ENCODE results near the gene MMP20. TPM values are rescaled to one million over a fixed set of nuclear protein-coding genes. Genes with fewer than 3 reads are reported as not detected.

Gene MMP20
- total and polyA plus RNA-seq, 2 donors (not counting 3 experiments of a cell fraction or from before 2014, with no cell fraction given) = not detected

- no peak for DNase-seq (ENCODE audit: low read depth, low spot score)
- H3K27me3 ChIP-seq (ENCODE audit: control insufficient read depth in 2 of 2, insufficient read depth in 2 of 2, low read length in 2 of 2) = peaks cover 6 to 7% of the 10 kb centered on the region in 2 experiments
- no peaks in the 10 kb centered on the region for H3K36me3 ChIP-seq (ENCODE audit: control insufficient read depth in 2 of 2, extremely low read depth in 1 of 2, insufficient read depth in 2 of 2, low read length in 2 of 2)
- H4K20me1 ChIP-seq (replicated peaks; ENCODE audit: control insufficient read depth, extremely low read depth, insufficient read depth, low read length) = no peaks in the 10 kb centered on the region
- ChIA-PET POLR2A (no interaction called here), CTCF (interaction anchor here (0.9 kb wide), 1 partner anchor 128 kb away, joined by 3 read pairs; no protein-coding TSS in a partner anchor)
- dilution Hi-C loops (cut with MboI; ENCODE audit: extremely low pct_ligation_motif_present, low sequenced_read_pairs) (no loop called here), intact Hi-C loops (cut with micrococcal nuclease) (no loop called here)
- BruUV-seq (replicated peaks) = no TSS peak
- FAIRE-seq = no peak
- no peak overlapping the region for H3K27ac ChIP-seq (ENCODE audit: insufficient read depth, low read depth, low read length)
- H3K79me2 ChIP-seq (ENCODE audit: control insufficient read depth, insufficient read depth, low read length) = no peaks in the 10 kb centered on the region
- H3K9ac ChIP-seq (replicated peaks; ENCODE audit: extremely low read depth, insufficient read depth, low read length) = no peak overlapping the region
- H3K4me1 ChIP-seq (ENCODE audit: control insufficient read depth, extremely low read depth, insufficient read depth, low read length) = no peaks in the 10 kb centered on the region
- H2AFZ ChIP-seq (ENCODE audit: low read depth, low read length) = no peak overlapping the region
- H3K4me2 ChIP-seq (ENCODE audit: insufficient read depth, low read length) = no peak overlapping the region
- no peak overlapping the region for H3K4me3 ChIP-seq (replicated peaks in 1 of 3; ENCODE audit: insufficient read depth in 1 of 3, low read depth in 1 of 3, low read length in 3 of 3)
- no peak for TF ChIP-seq JUN (IDR thresholded peaks at IDR 0.05; ENCODE audit: borderline replicate concordance, insufficient read depth, insufficient read length, low read depth)
- no peak for TF ChIP-seq GATA2 (IDR thresholded peaks at IDR 0.05; ENCODE audit: insufficient read depth, insufficient read length, low read depth, low read length)
- no peak for TF ChIP-seq EZH2 (IDR thresholded peaks at IDR 0.05; ENCODE audit: borderline replicate concordance, low read depth, low read length, severe bottlenecking)
- TF ChIP-seq POLR2AphosphoS5 (IDR thresholded peaks at IDR 0.05; ENCODE audit: insufficient read depth, low read depth, low read length) = no peak
- no peak for TF ChIP-seq MYC (IDR thresholded peaks at IDR 0.05; ENCODE audit: low read depth, low read length)
- no peak for TF ChIP-seq MAX (IDR thresholded peaks at IDR 0.05; ENCODE audit: insufficient read depth, insufficient read length)
- TF ChIP-seq POLR2A (IDR thresholded peaks at IDR 0.05; ENCODE audit: low read depth, low read length) = no peak
- TF ChIP-seq FOS (IDR thresholded peaks at IDR 0.05; ENCODE audit: borderline replicate concordance, insufficient read depth, low read length) = no peak
- TF ChIP-seq CTCF (IDR thresholded peaks at IDR 0.05; ENCODE audit: extremely low read depth in 1 of 2, insufficient read depth in 1 of 2, low read depth in 1 of 2, low read length in 2 of 2) = no peak
- no peaks in the 10 kb centered on the region for H3K9me1 ChIP-seq (replicated peaks; ENCODE audit: control insufficient read depth, extremely low read depth, insufficient read depth, low read length)
- no peaks in the 10 kb centered on the region for H3K9me3 ChIP-seq (replicated peaks; ENCODE audit: control insufficient read depth, insufficient read depth, low read length)
These were observed 86.2 kb downstream of the MMP20 start for GRCh38 chr11:102538932-102539331.

All from endothelial cell of umbilical vein (primary cell).